Cardiac atrium fibroblast (primary cell): Measurements from ENCODE around the gene TMEM203. TPM values are rescaled to one million over a fixed set of nuclear protein-coding genes. Genes with fewer than 3 reads are reported as not detected.

Experiments used
- total RNA-seq: library from RNA; depleted of rRNA; stranded (reverse); fragments of >200 nt; gene quantifications from 2 replicates; pipeline ENCODE4 v1.2.3, GENCODE V29; 2015

Gene TMEM203, protein sequence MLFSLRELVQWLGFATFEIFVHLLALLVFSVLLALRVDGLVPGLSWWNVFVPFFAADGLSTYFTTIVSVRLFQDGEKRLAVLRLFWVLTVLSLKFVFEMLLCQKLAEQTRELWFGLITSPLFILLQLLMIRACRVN
- 26.7 and 38.4 TPM in 2 replicates for total RNA-seq

DNA sequence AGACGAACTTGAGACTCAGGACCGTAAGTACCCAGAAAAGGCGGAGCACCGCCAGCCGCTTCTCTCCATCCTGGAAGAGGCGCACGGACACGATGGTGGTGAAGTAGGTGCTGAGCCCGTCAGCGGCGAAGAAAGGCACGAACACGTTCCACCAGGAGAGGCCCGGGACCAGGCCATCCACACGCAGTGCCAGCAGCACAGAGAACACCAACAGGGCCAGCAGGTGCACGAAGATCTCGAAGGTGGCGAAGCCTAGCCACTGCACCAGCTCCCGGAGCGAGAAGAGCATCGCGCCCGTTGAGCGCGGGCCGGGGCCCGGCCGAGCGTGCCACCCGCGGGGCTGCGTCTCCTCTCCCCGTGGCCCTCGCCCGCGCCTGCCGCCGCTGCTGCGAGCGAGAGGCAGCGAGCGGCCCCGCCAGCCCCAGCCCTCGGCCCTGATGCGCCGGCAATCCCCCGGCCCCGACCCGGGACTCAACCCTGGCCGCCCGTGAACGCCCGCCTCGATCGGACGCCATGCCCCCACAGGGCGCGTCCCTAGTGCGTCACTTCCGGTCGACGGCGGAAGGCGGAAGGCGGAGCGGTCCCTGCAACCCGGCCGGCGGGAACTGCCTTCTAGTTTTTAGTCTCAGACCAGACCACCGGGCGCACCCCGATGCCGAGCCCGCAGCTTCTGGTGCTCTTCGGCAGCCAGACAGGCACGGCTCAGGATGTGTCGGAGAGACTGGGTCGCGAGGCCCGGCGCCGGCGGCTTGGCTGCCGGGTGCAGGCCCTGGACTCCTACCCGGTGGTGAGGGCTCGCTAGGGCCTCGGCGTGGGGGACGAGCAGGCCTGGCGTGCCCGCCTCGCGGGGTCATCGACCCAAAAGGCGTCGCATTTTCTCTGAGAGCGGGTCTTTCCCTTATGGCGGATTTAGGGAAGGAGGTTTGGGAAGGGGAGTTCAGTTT is at the start of gene TMEM203, which contains the start of gene NDOR1:
TMEM203 (minus strand) TSS at position 523 of the 944 bp plus-strand sequence; CDS start at position 289, 234 bp downstream.
NDOR1 (plus strand) TSS at position 575 of the 944 bp plus-strand sequence; CDS start at position 653, 78 bp downstream.

DNA sequence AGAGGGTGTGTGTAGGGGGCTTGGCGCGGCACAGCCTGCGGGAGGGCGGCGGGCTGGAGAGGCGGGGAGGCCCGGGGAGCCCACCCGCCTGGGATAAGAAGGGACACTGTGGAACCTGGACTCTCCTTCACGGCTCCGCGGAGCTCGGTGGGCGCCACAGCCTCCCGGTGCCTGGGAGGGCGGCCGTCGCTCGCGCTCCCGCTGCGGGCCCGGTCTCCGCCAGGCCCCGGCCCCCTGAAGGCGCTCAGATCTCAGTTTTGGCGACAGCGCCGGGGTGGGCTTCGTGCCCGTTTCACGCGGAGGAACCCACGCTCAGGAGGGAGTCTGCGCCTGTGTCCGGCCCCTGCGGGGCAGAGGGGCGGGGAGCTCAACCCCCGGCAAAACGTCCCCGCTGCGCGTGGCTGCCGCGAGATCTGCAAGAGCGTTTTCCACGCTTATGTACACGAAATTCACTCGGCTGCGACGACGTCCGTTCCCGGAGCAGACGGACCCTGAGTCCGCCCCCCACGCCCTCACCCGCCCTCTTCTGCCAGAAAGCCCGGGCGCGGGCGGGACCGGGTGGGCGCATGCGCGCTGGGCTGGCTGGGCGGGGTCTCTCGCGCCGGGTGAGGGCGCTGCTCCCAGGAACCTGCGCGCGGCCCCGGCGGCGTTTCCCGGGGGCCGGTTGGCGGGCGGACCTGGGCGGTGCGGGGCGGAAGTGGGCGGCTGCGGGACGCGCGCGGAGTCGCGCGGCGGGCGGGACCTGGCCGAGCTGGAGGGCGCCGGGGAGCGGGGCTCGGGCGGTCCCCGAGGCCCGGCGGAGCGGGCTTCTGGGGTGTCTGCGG is 49.4 kb upstream of the TMEM203 start, which contains the start of gene NELFB:
NELFB (plus strand) TSS at position 704 of the 824 bp plus-strand sequence.

DNA sequence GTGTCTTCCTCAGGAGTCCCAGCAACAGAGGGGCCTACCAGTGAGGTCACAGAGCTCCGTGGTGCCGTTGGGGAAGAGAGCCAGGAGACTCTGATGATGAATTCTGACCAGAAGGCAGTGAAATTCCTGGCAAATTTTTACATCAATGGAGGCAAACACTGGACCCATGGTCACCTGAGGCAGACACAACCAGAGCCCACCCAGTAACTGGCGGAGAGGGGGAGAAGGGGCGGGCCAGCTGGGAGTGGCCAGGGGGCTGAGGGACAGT is 45.7 kb upstream of the TMEM203 start, which contains the start of gene STPG3:
STPG3 (plus strand) TSS at position 93 of the 268 bp plus-strand sequence; CDS start at position 94, 1 bp downstream.

DNA sequence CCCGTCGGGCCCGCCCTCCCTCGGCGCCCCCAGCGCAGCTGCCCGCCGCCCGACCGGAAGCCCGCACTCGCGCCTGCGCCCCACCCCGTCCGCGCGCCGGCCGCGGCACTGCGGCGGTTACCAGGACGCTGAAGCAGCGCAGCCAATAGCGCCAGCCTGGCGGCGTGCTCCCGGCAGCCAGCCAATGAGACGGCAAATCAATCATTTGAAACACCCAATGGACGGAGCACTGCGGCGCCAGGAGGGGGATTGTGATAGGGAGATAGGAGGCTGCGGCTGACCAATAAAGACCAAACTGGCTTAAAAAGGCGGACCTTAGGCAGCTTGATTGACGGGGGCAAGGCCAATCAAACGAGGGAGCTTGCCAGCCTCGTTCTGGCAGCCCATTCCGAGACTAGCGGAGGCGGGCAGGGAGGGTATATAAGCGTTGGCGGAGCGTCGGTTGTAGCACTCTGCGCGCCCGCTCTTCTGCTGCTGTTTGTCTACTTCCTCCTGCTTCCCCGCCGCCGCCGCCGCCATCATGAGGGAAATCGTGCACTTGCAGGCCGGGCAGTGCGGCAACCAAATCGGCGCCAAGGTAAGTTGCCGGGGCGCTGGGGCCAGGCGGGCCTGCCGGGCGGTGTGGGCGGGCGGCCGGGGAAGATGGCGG is 35.5 kb upstream of the TMEM203 start, which contains the start of gene TUBB4B:
TUBB4B (plus strand) TSS at position 447 of the 649 bp plus-strand sequence; CDS start at position 521, 74 bp downstream.

DNA sequence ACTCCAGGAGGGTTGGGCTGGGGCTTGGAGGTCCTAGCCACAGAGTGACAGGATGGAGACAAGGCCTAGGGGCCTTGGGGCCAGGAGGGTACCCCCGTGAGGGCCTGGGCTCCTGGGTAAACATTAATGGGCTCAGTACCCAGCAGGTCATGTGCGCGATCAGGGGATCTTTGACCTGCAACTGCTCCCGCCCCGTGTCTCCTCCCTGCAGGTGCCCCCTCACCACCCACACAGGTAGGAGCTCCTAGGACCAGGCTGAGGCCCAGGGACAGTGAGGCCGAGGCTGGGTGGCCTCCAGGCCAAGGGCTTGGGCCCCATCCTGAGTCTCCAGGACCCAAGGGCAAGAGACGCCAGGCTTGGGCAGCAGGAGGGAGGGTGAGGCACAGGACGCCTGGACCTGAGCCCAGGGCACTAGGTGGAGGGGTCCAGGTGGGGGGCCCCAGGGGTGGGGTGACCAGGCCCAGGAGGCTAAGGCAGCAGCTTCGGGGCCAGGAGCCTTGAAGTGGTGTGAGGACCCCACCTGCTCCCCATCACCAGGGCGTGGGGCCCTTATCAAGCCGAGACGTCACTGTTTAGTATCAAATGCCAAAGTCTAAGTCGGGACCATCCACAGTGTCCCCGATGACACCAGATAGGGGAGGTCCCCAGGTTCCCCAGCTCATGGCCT is 25.4 kb upstream of the TMEM203 start, which contains the start of gene SLC34A3:
SLC34A3 (plus strand) TSS at position 197 of the 667 bp plus-strand sequence. CDS start 802 bp downstream, outside the sequence.

DNA sequence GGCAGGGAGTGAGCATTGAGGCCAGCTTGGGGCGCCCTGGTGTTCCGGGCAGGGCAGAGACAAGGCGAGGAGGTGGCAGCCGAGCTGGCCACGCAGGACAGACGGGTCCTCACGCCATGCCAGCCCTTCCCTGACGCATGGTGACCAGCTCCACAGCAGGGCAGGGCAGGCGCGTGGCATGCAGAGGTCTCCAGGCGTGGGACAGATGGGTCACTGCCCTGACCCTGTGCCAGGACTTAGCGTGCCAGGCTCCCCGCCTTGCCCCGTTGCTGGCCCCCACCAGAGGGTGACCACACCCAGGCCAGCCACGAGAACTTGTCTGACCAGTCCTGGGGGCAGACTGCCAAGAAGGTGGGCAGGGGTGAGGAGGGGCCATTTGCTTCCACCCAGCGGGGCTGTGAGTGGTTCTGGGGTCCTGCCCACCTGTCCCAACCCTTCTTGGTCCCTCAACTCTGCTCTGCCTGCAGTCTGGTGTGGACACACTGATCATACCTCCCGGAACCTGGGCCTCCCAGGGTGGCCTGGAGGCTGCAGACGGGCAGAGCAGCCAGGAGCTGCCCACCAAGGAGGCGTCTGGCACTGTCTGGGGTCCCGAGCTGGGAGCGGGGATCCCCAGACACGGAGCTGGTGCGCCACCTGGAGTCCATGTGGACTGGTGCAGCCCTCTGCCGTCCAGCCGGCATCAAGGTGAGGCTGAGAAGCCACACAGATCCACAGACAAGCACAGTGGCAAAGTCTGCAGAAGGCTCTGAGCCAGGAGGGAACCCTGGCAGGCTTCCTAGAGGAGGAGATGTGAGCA is 21.8 kb upstream of the TMEM203 start, which contains the start of gene RNF224:
RNF224 (plus strand) TSS at position 449 of the 799 bp plus-strand sequence. CDS start 834 bp downstream, outside the sequence.

DNA sequence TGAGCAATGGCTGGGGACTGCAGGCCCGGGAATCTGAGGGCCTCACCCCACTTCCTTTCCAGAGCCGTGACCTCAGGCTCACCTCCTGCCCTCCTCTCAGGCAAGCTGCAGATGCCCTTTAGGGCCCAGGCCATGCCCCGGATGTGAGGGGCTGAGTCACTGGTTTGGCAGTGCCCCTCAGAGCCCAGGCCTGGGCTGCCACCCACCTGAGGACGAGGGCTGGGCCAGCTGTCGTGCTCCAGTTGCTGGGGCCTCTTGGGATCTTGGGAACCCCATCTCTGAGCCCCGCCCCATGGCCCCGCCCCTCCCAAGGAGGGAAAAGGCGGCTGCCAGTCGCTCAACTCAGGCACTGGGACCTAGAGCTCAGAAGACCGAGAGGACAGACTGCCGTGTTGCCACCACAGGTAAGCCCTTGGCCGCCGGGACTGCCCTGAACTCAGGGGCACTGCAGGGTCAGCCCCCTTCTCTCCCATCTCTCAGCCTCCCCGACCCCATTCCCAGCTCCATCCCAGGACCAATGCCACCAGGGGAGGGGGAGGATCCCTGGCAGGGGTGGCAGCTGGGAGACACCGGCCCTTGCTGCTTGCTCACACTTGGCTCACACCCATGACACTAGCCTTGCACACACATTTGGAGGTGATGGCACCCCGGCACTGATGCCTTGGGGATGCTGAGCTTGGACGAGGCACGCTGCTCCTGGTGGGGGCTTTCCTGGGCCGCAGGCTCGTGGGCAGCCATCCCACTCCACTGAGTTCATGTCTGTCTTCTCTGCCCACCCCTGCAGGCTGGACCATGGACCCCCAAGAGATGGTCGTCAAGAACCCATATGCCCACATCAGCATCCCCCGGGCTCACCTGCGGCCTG is 19.6 kb upstream of the TMEM203 start, which contains the start of gene CYSRT1:
CYSRT1 (plus strand) TSS at position 345 of the 865 bp plus-strand sequence; CDS start at position 793, 448 bp downstream.

DNA sequence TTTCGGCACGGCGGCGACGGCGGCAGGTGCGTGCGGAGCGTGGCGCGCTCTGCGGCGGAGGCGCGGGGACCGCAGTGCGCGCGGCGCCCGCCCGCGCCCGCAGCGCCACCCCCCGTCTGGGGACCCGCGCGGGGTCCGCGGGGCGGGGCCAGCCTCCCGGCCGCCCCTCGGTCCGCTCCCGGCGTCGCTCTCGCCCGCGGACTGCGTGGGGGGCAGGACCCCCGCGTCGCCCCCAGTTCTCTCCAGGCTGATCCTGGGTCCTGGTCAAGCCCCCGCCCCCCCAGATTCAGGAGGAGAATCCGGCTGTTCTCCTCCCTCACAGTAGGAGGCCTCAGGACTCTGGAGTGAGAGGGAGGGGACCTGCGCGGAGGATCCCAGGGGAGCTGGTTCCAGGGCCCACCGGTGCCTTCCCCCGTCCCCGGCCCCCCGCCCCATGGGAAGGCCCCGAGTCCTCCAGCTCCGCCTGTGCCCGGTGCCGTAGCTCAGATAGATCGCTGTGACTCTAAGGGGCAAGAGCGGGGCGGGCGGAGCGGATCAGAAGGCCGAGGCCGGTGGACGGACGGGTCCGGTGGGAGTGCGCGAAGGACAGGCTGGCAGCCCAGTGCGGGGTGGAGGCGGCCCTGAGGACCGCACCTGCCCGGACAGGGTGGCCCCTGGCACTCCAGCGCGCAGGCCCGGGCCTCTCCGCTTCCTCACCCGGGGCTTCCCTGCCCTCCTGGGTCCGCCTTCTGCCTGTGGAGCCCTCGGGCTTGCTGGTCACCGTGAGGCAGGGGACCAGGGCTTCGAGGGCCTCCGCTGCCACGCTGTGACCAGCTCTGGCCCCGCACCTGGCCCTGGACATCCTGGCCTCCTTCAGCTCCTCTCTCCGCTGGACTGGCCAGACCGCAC is 17.0 kb upstream of the TMEM203 start, which contains the start of gene RNF208:
RNF208 (minus strand) TSS at position 51 of the 888 bp plus-strand sequence. CDS start 1,028 bp downstream, outside the sequence.

DNA sequence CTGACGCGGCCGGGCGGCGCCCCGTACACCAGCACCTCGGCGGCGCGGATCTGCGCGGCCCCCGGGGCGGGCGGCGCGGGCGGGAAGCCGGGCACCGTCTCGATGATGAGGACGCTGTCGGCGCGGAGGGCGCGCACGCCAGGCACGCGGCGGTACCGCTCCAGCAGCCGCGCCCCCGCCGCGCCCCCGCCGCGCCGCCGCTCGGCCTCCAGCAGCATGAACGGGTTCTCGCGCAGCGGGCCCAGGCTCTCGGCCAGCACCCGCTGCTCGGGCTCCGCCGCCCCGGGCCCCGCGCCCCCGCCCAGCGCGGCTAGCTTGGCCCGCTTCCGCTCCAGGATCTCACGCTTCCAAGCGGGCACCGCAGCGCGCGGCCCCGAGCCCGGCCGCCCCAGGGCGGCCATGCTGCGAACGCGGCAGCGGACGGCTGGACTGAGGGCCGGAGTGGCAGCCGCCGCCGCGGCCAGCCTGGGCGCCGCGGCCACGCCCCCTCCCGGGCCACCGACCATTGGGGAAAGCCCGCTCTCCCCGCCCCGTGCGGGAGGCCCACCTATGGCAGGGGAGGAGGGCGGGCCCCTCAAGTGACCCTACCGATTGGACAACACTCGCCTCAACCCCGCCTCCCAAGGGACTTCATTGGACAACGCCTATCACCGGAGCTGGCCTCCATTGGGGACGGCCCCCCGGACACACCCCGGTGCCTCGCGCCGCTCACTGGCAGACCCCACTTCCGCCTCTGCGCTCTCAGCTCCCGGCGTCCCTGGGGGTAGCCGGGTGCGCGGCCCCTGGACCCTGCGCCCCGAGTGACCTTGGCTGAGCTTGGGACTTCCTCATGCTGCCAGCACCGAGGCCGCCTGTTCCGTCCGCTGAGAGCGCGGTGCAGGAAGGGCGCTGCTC is 4.9 kb downstream of the TMEM203 start, which contains the start of gene TPRN:
TPRN (minus strand) TSS at position 431 of the 894 bp plus-strand sequence; CDS start at position 401, 30 bp downstream.

DNA sequence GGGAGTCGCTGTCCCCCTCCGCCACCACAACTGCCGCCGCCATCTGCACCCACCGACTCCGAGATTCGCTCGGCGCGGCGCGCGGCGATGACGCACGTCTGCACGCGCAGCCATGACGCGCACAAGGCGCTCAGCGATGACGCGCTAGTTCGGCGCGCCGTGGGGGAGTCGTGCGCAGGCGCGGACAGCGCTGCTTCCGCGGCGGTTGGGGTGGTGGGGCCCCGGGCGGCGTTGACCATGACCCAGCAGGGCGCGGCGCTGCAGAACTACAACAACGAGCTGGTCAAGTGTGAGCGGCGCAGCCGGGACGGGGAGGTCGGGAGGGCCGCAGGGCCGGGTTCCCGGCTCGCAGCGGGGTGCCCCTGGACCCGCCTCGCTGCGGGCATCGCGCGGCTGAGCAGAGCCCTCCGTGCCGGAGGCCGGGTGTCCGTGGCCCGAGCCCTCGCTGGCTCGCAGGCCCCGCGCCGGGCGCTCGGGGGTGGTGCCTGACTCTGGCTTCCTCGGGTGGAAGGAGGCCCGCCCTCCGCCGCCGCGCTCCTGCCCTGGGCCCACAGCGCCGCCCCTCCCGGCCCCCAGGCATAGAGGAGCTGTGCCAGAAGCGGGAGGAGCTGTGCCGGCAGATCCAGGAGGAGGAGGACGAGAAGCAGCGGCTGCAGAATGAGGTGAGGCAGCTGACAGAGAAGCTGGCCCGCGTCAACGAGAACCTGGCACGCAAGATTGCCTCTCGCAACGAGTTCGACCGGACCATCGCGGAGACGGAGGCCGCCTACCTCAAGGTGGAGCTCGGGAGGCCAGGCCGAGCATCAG is 16.8 kb downstream of the TMEM203 start, which contains the start of the genes ANAPC2 and SSNA1:
ANAPC2 (minus strand) TSS at position 71 of the 807 bp plus-strand sequence; CDS start at position 43, 28 bp downstream.
SSNA1 (plus strand) TSS at position 187 of the 807 bp plus-strand sequence; CDS start at position 238, 51 bp downstream.

DNA sequence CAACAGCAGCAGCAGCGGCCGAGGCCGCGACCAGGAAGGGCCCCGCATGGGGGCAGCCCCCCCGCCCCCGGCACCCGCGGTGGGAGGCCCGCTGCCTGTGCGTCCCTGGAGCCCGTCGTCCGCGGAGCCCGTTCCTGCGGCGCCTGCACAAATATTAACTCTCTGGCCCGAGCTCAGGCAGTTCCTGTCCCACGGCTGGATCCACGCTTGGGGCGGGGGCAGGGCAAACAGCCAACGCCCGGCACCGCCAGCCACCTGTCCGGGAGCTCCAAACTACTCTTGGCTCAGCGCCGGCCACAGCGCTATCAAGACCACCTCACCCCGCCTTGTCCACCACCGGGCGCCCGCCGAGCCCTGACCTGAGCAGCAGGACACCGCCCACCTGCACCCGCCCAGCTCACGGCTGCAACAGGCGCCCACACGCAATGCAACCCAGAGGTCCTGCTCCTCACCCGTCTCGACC is 35.5 kb downstream of the TMEM203 start, which contains the start of gene LRRC26:
LRRC26 (minus strand) TSS at position 156 of the 463 bp plus-strand sequence; CDS start at position 48, 108 bp downstream.

